Astrocyte of the cerebellum (primary cell): Measurements from ENCODE around the gene OLFM2.

Experiments
- DNase-seq: peaks from one replicate; pipeline ENCODE4 v3.0.0-alpha.2; 2011; ENCODE audit warnings: low read depth
- H3K4me3 ChIP-seq: 2 replicates; pipeline ENCODE4 v1.5.1; 2011; ENCODE audit warnings: mild to moderate bottlenecking, low read depth, low read length, moderate library complexity
- in situ Hi-C: cut with HindIII; loops from 2 replicates; pipeline ENCODE4 v1.10.0; 2017; ENCODE audit warnings: low sequenced_read_pairs
- TF ChIP-seq, protein P1 (sequence below): IDR thresholded peaks from 2 replicates; pipeline ENCODE4 v1.5.1; 2012; ENCODE audit warnings: low read length, low read depth, moderate library complexity, mild to moderate bottlenecking; ENCODE audit errors: missing control alignments

The OLFM2 gene

DNA sequence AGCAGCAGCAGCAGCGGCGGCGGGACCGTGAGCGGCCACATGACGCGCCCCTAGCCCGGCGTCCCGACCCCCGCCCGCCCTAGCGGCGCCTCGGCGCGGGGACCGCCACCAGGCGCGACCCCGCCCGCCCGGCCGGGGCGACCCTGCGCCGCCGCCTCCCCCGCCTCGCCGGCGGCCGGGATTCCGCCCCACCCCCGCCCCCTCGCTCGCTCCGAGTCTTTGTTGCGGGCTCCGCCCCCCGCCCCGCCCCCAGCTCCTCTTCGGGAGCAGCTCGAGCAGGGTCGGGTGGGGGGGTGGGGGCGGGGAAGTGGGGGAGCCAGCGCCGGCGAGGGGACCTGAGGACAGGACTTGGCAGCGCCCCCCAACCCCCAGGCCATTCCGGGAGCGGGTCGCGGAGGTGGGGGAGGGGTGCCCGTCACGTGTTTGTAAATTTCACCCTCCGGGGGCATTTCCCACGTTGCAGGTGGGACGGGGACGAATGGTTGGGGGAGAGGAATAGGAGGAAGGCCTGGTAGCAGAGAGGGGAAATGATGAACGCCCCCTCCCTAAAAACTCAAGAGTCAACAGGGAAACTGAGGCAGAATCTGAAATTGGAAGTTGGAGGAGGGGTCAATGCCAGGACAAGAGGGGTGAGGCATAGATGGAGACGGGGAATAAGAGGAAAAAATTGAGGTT lies at the start of gene OLFM2:
Gene OLFM2 (minus strand): TSS at position 190 of the 675 bp plus-strand sequence. CDS start 149 bp downstream, at position 41.
- TF ChIP-seq, protein P1, sequence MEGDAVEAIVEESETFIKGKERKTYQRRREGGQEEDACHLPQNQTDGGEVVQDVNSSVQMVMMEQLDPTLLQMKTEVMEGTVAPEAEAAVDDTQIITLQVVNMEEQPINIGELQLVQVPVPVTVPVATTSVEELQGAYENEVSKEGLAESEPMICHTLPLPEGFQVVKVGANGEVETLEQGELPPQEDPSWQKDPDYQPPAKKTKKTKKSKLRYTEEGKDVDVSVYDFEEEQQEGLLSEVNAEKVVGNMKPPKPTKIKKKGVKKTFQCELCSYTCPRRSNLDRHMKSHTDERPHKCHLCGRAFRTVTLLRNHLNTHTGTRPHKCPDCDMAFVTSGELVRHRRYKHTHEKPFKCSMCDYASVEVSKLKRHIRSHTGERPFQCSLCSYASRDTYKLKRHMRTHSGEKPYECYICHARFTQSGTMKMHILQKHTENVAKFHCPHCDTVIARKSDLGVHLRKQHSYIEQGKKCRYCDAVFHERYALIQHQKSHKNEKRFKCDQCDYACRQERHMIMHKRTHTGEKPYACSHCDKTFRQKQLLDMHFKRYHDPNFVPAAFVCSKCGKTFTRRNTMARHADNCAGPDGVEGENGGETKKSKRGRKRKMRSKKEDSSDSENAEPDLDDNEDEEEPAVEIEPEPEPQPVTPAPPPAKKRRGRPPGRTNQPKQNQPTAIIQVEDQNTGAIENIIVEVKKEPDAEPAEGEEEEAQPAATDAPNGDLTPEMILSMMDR, result no peak
- peak within 1 kb of the TSS; percentile 33 for H3K4me3 ChIP-seq
- in situ Hi-C loops, result no loop called here
- no peak for DNase-seq

DNA sequence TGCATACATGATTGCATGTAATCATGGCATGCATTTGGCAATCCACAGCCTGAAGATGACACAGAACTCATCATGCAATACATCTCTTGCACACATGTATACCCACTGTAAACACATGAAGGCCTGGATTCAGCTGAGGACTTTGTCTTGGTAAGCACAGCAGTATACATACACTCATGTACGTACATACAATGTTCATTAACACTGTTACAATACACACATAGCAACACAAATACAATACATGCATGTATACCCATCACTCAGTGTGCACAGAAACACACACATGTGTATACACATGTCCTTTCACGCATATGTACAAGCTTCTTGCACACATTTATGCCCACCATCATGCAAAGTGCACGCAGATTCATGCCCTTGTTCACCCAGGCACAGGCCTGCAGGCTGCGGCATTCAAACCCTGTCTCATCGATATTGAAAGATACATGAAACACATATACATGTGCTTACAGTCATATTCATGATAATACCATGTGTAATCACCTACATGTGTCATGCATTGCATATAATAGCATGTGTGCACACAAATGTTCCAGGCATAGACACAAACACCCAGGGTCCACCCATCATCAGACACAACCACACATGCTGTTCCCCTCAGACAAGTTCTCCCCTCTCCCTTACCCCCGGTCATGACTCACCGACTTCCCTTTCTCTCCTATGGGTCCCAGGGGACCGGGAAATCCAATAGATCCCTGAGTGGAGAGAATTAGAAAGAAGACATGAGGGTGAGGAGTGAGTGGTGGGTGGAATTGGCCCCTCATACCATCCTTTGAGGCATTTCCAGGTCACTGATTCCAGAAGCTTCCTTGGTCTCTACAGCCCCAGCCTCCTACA lies 45.3 kb upstream of the OLFM2 start:
- no peak for DNase-seq
- H3K4me3 ChIP-seq, result no peak overlapping the region
- TF ChIP-seq, protein P1, result no peak
- in situ Hi-C loops, result no loop called here

DNA sequence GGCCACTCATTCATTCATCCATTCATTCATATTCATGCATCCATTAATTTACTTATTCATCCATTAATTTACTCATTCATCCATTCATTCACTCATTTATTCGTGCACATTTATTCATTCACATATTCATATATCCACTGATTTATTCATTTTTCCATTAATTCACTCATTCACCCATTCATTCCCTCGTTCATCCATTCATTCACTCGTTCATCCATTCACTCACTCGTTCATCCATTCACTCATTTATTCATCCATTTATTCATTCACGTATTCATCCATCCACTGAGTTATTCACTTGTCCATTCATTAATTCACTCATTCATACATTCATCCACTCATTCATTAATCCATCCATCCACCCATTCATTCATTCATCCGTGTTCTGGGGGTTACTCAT lies 35.8 kb upstream of the OLFM2 start:
- TF ChIP-seq, protein P1, result no peak
- H3K4me3 ChIP-seq, result no peak overlapping the region
- DNase-seq, result no peak
- in situ Hi-C loops, result no loop called here

DNA sequence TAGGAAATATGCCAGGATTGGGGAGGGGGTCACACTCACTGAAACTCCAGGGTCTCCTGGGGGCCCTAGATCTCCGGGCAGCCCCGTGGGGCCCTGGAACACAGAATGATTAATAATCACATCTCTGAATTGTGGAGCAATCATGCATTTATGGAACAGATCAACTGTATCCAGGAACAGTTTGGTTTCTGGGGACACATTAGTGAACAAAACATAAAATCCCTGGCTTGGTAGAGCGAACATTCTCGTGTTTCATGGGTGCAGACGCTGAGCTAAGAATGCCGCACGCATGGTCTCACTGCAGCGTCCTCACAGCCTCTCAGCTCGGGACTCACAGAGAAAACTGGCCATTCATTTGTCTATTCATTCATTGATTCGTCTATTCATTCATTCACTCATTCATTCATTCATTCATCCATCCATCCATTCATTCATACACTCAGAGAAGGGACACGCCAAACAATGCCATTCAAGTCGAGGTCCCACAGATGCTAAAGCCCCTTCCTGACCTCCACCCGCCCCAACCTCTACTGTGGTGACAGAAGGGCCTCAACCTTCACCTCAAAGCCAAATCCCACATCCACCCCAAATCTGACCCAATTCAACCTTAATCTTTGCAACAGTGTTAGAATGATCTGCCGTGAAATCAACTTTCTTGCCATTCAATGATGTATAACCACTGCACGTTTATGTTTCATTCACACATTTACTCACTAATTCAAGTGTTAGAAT lies 35.0 kb upstream of the OLFM2 start:
- TF ChIP-seq, protein P1, result no peak
- in situ Hi-C loops, result no loop called here
- no peak for DNase-seq
- H3K4me3 ChIP-seq, result no peak overlapping the region

DNA sequence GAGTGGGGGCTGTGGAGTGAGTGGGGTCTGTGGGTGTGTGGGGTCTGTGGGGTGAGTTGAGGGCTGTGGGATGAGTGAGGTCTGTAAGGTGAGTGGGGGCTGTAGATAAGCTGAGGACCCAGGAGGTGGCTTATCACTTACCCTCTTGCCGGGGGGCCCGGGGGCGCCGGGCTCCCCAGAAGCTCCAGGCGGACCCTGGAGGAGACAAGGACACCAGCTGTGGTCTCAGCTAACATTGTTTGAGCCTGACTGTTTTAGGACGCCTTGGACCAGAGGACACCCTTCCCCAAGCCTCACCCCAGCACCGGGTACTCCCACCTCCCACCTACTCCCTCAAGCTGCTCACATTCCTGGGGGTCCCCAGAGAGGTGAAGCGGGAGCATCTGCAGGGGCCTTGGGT lies 34.2 kb upstream of the OLFM2 start:
- no peak for DNase-seq
- in situ Hi-C loops, result no loop called here
- H3K4me3 ChIP-seq, result no peak overlapping the region
- TF ChIP-seq, protein P1, result no peak

DNA sequence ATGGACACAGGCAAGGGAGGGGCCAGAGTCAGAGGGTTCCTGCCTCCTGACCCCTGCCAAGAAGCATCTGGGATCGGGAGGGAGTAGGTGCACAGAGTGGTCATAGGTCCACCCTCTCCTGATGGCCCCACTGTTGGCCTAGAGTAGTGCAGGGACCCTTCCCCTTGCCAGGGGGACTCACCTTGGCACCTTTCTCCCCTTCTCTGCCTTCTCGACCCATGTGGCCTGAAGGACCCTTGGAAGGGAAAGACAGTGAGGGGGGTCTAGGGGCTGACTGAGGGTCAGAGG lies 33.3 kb upstream of the OLFM2 start:
- TF ChIP-seq, protein P1, result no peak
- no peak for DNase-seq
- in situ Hi-C loops, result no loop called here
- H3K4me3 ChIP-seq, result no peak overlapping the region
